H9 (cell line): Measurements from ENCODE around the gene SCN5A. TPM values are rescaled to one million over a fixed set of nuclear protein-coding genes. Genes with fewer than 3 reads are reported as not detected.

Source experiments
- DNase-seq: peaks from one replicate; pipeline ENCODE4 v3.0.0-alpha.2; 2017
- H2AFZ ChIP-seq: one replicate; pipeline ENCODE4 v1.6.1; 2013; ENCODE audit warnings: mild to moderate bottlenecking, low read length, control low read depth, moderate library complexity
- H2AK5ac ChIP-seq: 2 replicates; pipeline ENCODE4 v1.6.1; 2013; ENCODE audit warnings: low read length, control low read depth, mixed read lengths; ENCODE audit not compliant: insufficient read length
- H2BK120ac ChIP-seq: one replicate; pipeline ENCODE4 v1.6.1; 2013; ENCODE audit warnings: low read depth, mild to moderate bottlenecking, low read length, control low read depth, inconsistent platforms; ENCODE audit not compliant: poor library complexity, severe bottlenecking
- H2BK12ac ChIP-seq: 2 replicates; pipeline ENCODE4 v1.6.1; 2013; ENCODE audit warnings: low read length, control low read depth, mixed read lengths, low read depth; ENCODE audit not compliant: insufficient read length
- H2BK15ac ChIP-seq: 2 replicates; pipeline ENCODE4 v1.6.1; 2013; ENCODE audit warnings: low read depth, low read length, control low read depth
- H2BK20ac ChIP-seq: one replicate; pipeline ENCODE4 v1.6.1; 2013; ENCODE audit warnings: low read depth, mild to moderate bottlenecking, low read length, control low read depth, inconsistent platforms; ENCODE audit not compliant: poor library complexity, severe bottlenecking
- H2BK5ac ChIP-seq: 2 replicates; pipeline ENCODE4 v1.6.1; 2013; ENCODE audit warnings: low read length, control low read depth, mixed read lengths; ENCODE audit not compliant: insufficient read length
- H3K14ac ChIP-seq: 2 replicates; pipeline ENCODE4 v1.6.1; 2013; ENCODE audit warnings: low read length, control low read depth; ENCODE audit not compliant: insufficient read depth
- H3K18ac ChIP-seq: 2 replicates; pipeline ENCODE4 v1.6.1; 2013; ENCODE audit warnings: low read depth, mild to moderate bottlenecking, mixed read lengths, low read length, control low read depth; ENCODE audit not compliant: insufficient read length
- H3K23ac ChIP-seq: 2 replicates; pipeline ENCODE4 v1.6.1; 2013; ENCODE audit warnings: low read length, control low read depth, mixed read lengths, low read depth; ENCODE audit not compliant: insufficient read length
- H3K23me2 ChIP-seq: 2 replicates; pipeline ENCODE4 v1.6.1; 2013; ENCODE audit warnings: low read depth, mild to moderate bottlenecking, mixed read lengths, low read length, control low read depth; ENCODE audit not compliant: insufficient read length, poor library complexity, severe bottlenecking
- H3K27ac ChIP-seq: 2 replicates; pipeline ENCODE4 v1.5.1; 2013; ENCODE audit warnings: low read length, control low read depth, mixed read lengths, low read depth; ENCODE audit not compliant: insufficient read length
- H3K27me3 ChIP-seq: 2 replicates; pipeline ENCODE4 v1.6.1; 2013; ENCODE audit warnings: low read length, control low read depth, inconsistent platforms; ENCODE audit not compliant: insufficient read depth
- H3K4ac ChIP-seq: 2 replicates; pipeline ENCODE4 v1.6.1; 2013; ENCODE audit warnings: low read depth, mild to moderate bottlenecking, control low read depth, inconsistent platforms, low read length, moderate library complexity
- H3K4me1 ChIP-seq: 2 replicates; pipeline ENCODE4 v1.6.1; 2013; ENCODE audit warnings: low read length, control low read depth, inconsistent platforms; ENCODE audit not compliant: insufficient read depth
- H3K4me2 ChIP-seq: 2 replicates; pipeline ENCODE4 v1.6.1; 2013; ENCODE audit warnings: low read length, control low read depth, mixed read lengths; ENCODE audit not compliant: insufficient read length, insufficient read depth
- H3K56ac ChIP-seq: 2 replicates; pipeline ENCODE4 v1.6.1; 2013; ENCODE audit warnings: low read depth, mild to moderate bottlenecking, mixed read lengths, low read length, control low read depth; ENCODE audit not compliant: insufficient read length
- H3K79me1 ChIP-seq: 2 replicates; pipeline ENCODE4 v1.6.1; 2013; ENCODE audit warnings: low read depth, mild to moderate bottlenecking, moderate library complexity, low read length, control low read depth, inconsistent platforms; ENCODE audit not compliant: insufficient read depth, poor library complexity, severe bottlenecking
- H3K79me2 ChIP-seq: 2 replicates; pipeline ENCODE4 v1.6.1; 2013; ENCODE audit warnings: low read length, control low read depth, inconsistent platforms; ENCODE audit not compliant: insufficient read depth
- H3K9ac ChIP-seq: 2 replicates; pipeline ENCODE4 v1.6.1; 2013; ENCODE audit warnings: low read length, control low read depth, mixed read lengths; ENCODE audit not compliant: insufficient read length; ENCODE audit errors: extremely low read depth
- H3K9me3 ChIP-seq: one replicate; pipeline ENCODE4 v1.6.1; 2013; ENCODE audit warnings: low read depth, low read length, inconsistent platforms; ENCODE audit not compliant: control insufficient read depth
- H3T11ph ChIP-seq: one replicate; pipeline ENCODE4 v1.6.1; 2013; ENCODE audit warnings: mild to moderate bottlenecking, low read length, control low read depth, inconsistent platforms
- H4K20me1 ChIP-seq: one replicate; pipeline ENCODE4 v1.6.1; 2013; ENCODE audit not compliant: control insufficient read depth, insufficient read length, insufficient read depth
- H4K5ac ChIP-seq: 2 replicates; pipeline ENCODE4 v1.6.1; 2013; ENCODE audit warnings: low read depth, mild to moderate bottlenecking, mixed read lengths, low read length, control low read depth; ENCODE audit not compliant: insufficient read length
- H4K8ac ChIP-seq: replicated peaks from 2 replicates; pipeline ENCODE4 v1.6.1; 2013; ENCODE audit warnings: low read length, control low read depth, mixed read lengths, low read depth; ENCODE audit not compliant: insufficient read length
- H4K91ac ChIP-seq: 2 replicates; pipeline ENCODE4 v1.6.1; 2013; ENCODE audit warnings: low read depth, mild to moderate bottlenecking, moderate library complexity, mixed read lengths, low read length, control low read depth; ENCODE audit not compliant: insufficient read length
- H3K27ac Mint-ChIP-seq, 3 experiments: 2 replicates in 2 of 3; 3 replicates in 1 of 3; pipeline ENCODE4 v1.8.0; 2020 to 2021; ENCODE audit warnings: mixed read lengths in 3 of 3, mild to moderate bottlenecking in 1 of 3, moderate library complexity in 1 of 3
- H3K27me3 Mint-ChIP-seq: 2 replicates; pipeline ENCODE4 v1.8.0; 2021; ENCODE audit warnings: low read depth, mild to moderate bottlenecking, moderate library complexity, mixed read lengths
- H3K36me3 Mint-ChIP-seq, 3 experiments: 2 replicates in 2 of 3; 3 replicates in 1 of 3; pipeline ENCODE4 v1.8.0; 2020 to 2021; ENCODE audit warnings: low read depth in 3 of 3, mixed read lengths in 3 of 3; ENCODE audit not compliant: insufficient read depth in 1 of 3
- H3K4me1 Mint-ChIP-seq, 2 experiments: 2 replicates each; pipeline ENCODE4 v1.8.0; 2020; ENCODE audit warnings: mixed read lengths in 2 of 2
- H3K4me3 Mint-ChIP-seq, 2 experiments: 2 replicates in 1 of 2; 3 replicates in 1 of 2; pipeline ENCODE4 v1.8.0; 2020 to 2021; ENCODE audit warnings: mild to moderate bottlenecking in 2 of 2, mixed read lengths in 2 of 2, moderate library complexity in 1 of 2
- H3K9me3 Mint-ChIP-seq, 2 experiments: 2 replicates in 1 of 2; 3 replicates in 1 of 2; pipeline ENCODE4 v1.8.0; 2020; ENCODE audit warnings: mild to moderate bottlenecking in 2 of 2, mixed read lengths in 2 of 2, moderate library complexity in 1 of 2
- WGBS: extraction: QIAGEN DNeasy Blood & Tissue Kit; methylation state at CpG from one replicate; pipeline ENCODE4 v1.1.7; 2013; ENCODE audit warnings: missing lambda C conversion rate, low lambda C conversion rate, mixed read lengths; ENCODE audit not compliant: insufficient read length; ENCODE audit errors: extremely low coverage; 5-methylcytosine and 5-hydroxymethylcytosine counted together
- total RNA-seq: library from RNA; stranded (reverse); gene quantifications from 2 replicates; pipeline ENCODE4 v1.2.1, GENCODE V29; 2021
- TF ChIP-seq, protein P1 (sequence below): fragments of 200-600 bp; sonication (generic); conservative IDR thresholded peaks from 3 replicates; pipeline ENCODE4 v1.8.0; 2021; ENCODE audit warnings: antibody characterized with exemption, mild to moderate bottlenecking

Gene SCN5A
- total RNA-seq, 1 experiment from 2014 or later, result 6.5 TPM

DNA sequence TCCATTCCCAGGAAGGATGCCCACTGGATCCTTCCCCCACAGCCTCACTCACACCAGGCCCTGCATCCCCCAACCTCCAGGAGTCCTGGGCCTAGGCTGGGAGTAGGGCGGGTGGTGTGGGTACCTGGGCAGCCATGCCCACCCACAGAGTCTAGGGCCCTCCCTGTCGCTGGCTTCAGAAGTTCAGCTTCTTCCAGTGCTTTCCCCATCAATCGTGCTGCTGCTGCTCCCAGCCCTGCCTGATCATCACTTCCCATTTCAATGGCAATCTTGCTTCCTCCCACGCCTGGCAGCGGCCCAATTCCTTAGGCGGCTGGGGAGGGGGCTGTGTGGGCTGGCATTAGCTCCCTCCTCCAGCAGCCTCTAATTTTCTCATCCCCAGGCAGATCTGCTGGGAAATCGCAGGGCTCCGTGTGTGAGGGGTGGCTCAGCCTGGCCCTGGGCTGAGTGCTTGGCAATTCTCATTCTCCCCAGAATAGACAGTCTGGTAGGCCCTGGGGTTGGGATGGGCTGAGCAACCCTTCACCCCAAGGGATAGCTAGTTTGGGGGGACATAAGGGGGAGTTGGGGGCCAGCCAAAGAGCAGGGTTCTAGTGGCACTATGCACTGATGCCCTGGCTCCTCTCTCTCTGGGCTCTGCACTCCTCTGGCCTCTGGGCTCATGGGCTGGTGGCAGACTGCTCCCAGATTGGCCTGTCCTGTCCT lies 66.4 kb downstream of the SCN5A start:
- Histone ChIP-seq H3K18ac (no peak overlapping the region), H2BK12ac (no peak overlapping the region), H3K9me3 (no peaks in the 10 kb centered on the region), H3K27ac (no peak overlapping the region), H2BK15ac (no peak overlapping the region), H3K23me2 (no peaks in the 10 kb centered on the region), H3K4ac (no peak overlapping the region), H4K20me1 (no peaks in the 10 kb centered on the region), H4K5ac (no peak overlapping the region), H3K27me3 (no peaks in the 10 kb centered on the region), H4K8ac (no peak overlapping the region), H3K56ac (no peak overlapping the region), H2BK5ac (no peak overlapping the region), H3K79me1 (no peaks in the 10 kb centered on the region), H3K79me2 (no peaks in the 10 kb centered on the region), H3K9ac (no peak overlapping the region), H2BK20ac (no peak overlapping the region), H2BK120ac (no peak overlapping the region), H3K23ac (no peak overlapping the region), H2AK5ac (no peak overlapping the region), H3K14ac (no peak overlapping the region; the same call in 1 of the 2 replicates), H3T11ph (no peak overlapping the region), H3K4me2 (no peak overlapping the region), H2AFZ (no peak overlapping the region), H3K4me1 (no peaks in the 10 kb centered on the region), H4K91ac (no peak overlapping the region)
- Mint-ChIP-seq H3K4me3 (no peak overlapping the region), H3K9me3 (no peaks in the 10 kb centered on the region), H3K4me1 (peaks cover 5 to 12% of the 10 kb centered on the region in 2 experiments; a peak in 3 of 4 replicates), H3K27me3 (peaks cover 2% of the 10 kb centered on the region; the same call in 1 of the 2 replicates), H3K27ac (no peak overlapping the region), H3K36me3 (peaks cover 0 to 1% (median 0%) of the 10 kb centered on the region in 3 experiments; a peak in 2 of 7 replicates)
- peak; percentile 15 for DNase-seq
- WGBS, result no CpG with 5 or more reads among the region's 8 CpGs
- TF ChIP-seq, protein P1, sequence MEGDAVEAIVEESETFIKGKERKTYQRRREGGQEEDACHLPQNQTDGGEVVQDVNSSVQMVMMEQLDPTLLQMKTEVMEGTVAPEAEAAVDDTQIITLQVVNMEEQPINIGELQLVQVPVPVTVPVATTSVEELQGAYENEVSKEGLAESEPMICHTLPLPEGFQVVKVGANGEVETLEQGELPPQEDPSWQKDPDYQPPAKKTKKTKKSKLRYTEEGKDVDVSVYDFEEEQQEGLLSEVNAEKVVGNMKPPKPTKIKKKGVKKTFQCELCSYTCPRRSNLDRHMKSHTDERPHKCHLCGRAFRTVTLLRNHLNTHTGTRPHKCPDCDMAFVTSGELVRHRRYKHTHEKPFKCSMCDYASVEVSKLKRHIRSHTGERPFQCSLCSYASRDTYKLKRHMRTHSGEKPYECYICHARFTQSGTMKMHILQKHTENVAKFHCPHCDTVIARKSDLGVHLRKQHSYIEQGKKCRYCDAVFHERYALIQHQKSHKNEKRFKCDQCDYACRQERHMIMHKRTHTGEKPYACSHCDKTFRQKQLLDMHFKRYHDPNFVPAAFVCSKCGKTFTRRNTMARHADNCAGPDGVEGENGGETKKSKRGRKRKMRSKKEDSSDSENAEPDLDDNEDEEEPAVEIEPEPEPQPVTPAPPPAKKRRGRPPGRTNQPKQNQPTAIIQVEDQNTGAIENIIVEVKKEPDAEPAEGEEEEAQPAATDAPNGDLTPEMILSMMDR, result no peak
